ENCODE measurements around the gene SRPK1. TPM values are rescaled to one million over a fixed set of nuclear protein-coding genes. Genes with fewer than 3 reads are reported as not detected.

Gene SRPK1
- total RNA-seq, 1 experiment from 2014 or later = 151 TPM

Other genes starting within 250 kb of the SRPK1 start
- 6.8 and 10.2 TPM in 2 replicates for gene FKBP5, start 232.2 kb downstream of the SRPK1 start, total RNA-seq (2014; rRNA removed; shearing (Covaris generic))
- 0.51 TPM in 1 of 2 replicates, not detected in the other for gene ARMC12, start 184.1 kb downstream of the SRPK1 start, total RNA-seq (2014; rRNA removed; shearing (Covaris generic))
- not detected in 2 replicates for gene CLPSL2, start 144.5 kb downstream of the SRPK1 start, total RNA-seq (2014; rRNA removed; shearing (Covaris generic))
- not detected in 2 replicates for gene CLPSL1, start 140.1 kb downstream of the SRPK1 start, total RNA-seq (2014; rRNA removed; shearing (Covaris generic))
- not detected in 2 replicates for gene CLPS, start 123.8 kb downstream of the SRPK1 start, total RNA-seq (2014; rRNA removed; shearing (Covaris generic))
- gene LHFPL5, start 115.7 kb downstream of the SRPK1 start, total RNA-seq (2014; rRNA removed; shearing (Covaris generic)) = not detected in 2 replicates
- gene SLC26A8, start 103.5 kb upstream of the SRPK1 start, total RNA-seq (2014; rRNA removed; shearing (Covaris generic)) = not detected in 2 replicates
- gene MAPK14, start 106.7 kb upstream of the SRPK1 start, total RNA-seq (2014; rRNA removed; shearing (Covaris generic)) = 52.7 and 72.3 TPM in 2 replicates
- 0.18 and 0.46 TPM in 2 replicates for gene MAPK13, start 209.4 kb upstream of the SRPK1 start, total RNA-seq (2014; rRNA removed; shearing (Covaris generic))